Heart left ventricle (tissue), 16 donors: ENCODE data around the gene CCDC178. TPM values are rescaled to one million over a fixed set of nuclear protein-coding genes. Genes with fewer than 3 reads are reported as not detected.

Experiments
- ATAC-seq, 4 donors: fragments of 200-7000 bp; cut with Tn5 transposase; one replicate each; pipeline ENCODE4 v1.9.1; 2020 to 2022; ENCODE audit warnings: moderate library complexity in 4 of 4, mild to moderate bottlenecking in 3 of 4, moderate number of reproducible peaks in 1 of 4
- DNase-seq, 5 donors: peaks; one replicate each; pipeline ENCODE4 v3.0.0-alpha.2; 2020
- H3K27ac ChIP-seq, 12 donors: fragments of 200-600 bp; sonication (generic) in 4 of 12; one replicate each; pipeline versions ENCODE4 v1.5.0 to v1.8.0; 2016 to 2022; ENCODE audit warnings: mild to moderate bottlenecking in 2 of 12
- H3K27me3 ChIP-seq, 9 donors: fragments of 200-600 bp; sonication (generic) in 2 of 9; one replicate each; pipeline versions ENCODE4 v1.5.1 to v1.8.0; 2016 to 2022; ENCODE audit warnings: mild to moderate bottlenecking in 3 of 9
- H3K36me3 ChIP-seq, 9 donors: fragments of 200-600 bp; sonication (generic) in 2 of 9; one replicate each; pipeline versions ENCODE4 v1.5.0 to v1.8.0; 2018 to 2022; ENCODE audit warnings: mild to moderate bottlenecking in 2 of 9
- H3K4me1 ChIP-seq, 12 donors: fragments of 200-600 bp; sonication (generic) in 4 of 12; one replicate each; pipeline versions ENCODE4 v1.5.0 to v1.8.0; 2016 to 2022; ENCODE audit warnings: mild to moderate bottlenecking in 3 of 12
- H3K4me3 ChIP-seq, 12 donors: fragments of 200-600 bp; sonication (generic) in 4 of 12; one replicate each; pipeline versions ENCODE4 v1.5.0 to v1.8.0; 2017 to 2022; ENCODE audit warnings: mild to moderate bottlenecking in 9 of 12, moderate library complexity in 4 of 12
- H3K9me3 ChIP-seq, 12 donors: fragments of 200-600 bp; sonication (generic) in 4 of 12; one replicate each; pipeline versions ENCODE4 v1.5.0 to v1.8.0; 2016 to 2022; ENCODE audit warnings: mild to moderate bottlenecking in 1 of 12
- POLR2A ChIP-seq, 2 donors: fragments of 450-650 bp; IDR thresholded peaks; one replicate each; pipeline ENCODE4 v1.6.1; 2017; ENCODE audit warnings: antibody characterized with exemption in 2 of 2, mild to moderate bottlenecking in 2 of 2, moderate library complexity in 2 of 2
- WGBS, 4 donors: extraction: QIAGEN DNeasy Blood & Tissue Kit in 2 of 4; methylation state at CpG; one replicate each; pipeline versions ENCODE4 v1.1.5 to v1.1.7; 2013 to 2018; 5-methylcytosine and 5-hydroxymethylcytosine counted together
- intact Hi-C, 10 donors: fragments of 100-400 bp; cut with DNase I; formaldehyde crosslinking; loops; one replicate each; pipeline versions ENCODE4 v1.11.1 to v1.14.2; 2022
- polyA plus RNA-seq, 2 donors: library from polyadenylated mRNA; stranded (reverse); fragments of 200-250 nt; gene quantifications; one replicate each; pipeline ENCODE4 v1.2.3, GENCODE V29; 2013
- total RNA-seq, 9 donors: library from RNA; depleted of rRNA in 2 of 9; stranded (reverse); fragments of >200 nt in 2 of 9; fragmentation: NEBNext Ultra II Directional in 3 of 9; extraction: Animal tissue kit (Norgen Biotek cat#: 25700) in 3 of 9; gene quantifications; one replicate each; pipeline versions ENCODE4 v1.1.0 to v1.2.4, GENCODE V29; 2016 to 2023
- TF ChIP-seq, protein P1 (sequence below), 12 donors: fragments of 200-600 bp; sonication (generic) in 4 of 12; IDR thresholded peaks; one replicate each; pipeline versions ENCODE4 v1.5.0 to v1.8.0; 2018 to 2022; ENCODE audit warnings: antibody characterized with exemption in 12 of 12, mild to moderate bottlenecking in 5 of 12
- donor health status: ischemic (EF 13 %, LVEDD 7.1; RV severe dilation, severe dysfunction).
- donor health status: healthy with polysubstance abuse.
- donor health status: DM: no; HTN: yes; CAD: no.
- donor health status: DM: no; HTN: no; CAD: no.
- donor health status: ischemic (EF 25% LVEDD 6.9; RV normal size, moderate dysfunction).
- donor health status: ischemic (EF 25% LVEDD 5.7; RV mildly dilated, moderate dysfunction).
- donor health status: healthy.
- donor health status: DM: yes; HTN: yes; CAD: no.
- donor health status: ischemic (EF 35%, LVEDD 5.7; RV mildly dilated, moderate dysfunction).
- donor health status: nonischemic (EF 11% LVEDD 7.7; RV severe dilation, severe dysfunction).
- donor health status: DM: yes; HTN: yes; CAD: no.
- donor health status: PGD.
- donor health status: ischemic (EF 29% LVEDD 5.4; RV normal size, mild dysfunction).
- donor health status: nonischemic (EF 23%, LVEDD 6.1; RV moderate dilation, normal function).

Gene CCDC178
- total and polyA plus RNA-seq, 11 donors: 0.23 to 1.00 (median 0.41) TPM; not detected in 3

DNA sequence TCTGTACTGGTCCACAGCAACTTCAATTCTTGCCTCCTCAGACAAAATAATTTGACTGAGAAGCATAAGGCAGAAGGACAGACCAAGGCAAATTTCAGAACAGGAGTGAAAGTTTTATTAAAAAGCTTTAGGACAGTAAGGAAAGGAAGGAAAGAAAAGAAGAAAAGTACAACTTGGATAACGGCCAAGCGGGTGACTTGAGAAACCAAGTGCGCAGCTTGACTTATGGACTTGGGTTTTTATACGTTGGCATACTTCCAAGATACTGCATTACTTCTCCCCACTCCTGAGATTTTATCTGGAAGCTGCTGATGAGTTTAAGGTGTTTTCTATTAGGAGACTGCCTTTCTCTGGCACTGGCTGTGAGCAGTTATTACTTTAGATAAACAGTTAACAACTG, 64.7 kb downstream of the CCDC178 start:
- Histone ChIP-seq H3K4me1 (no peaks in the 10 kb centered on the region), H3K4me3 (no peak overlapping the region), H3K36me3 (no peaks in the 10 kb centered on the region), H3K27ac (no peak overlapping the region), H3K9me3 (no peaks in the 10 kb centered on the region), H3K27me3 (no peaks in the 10 kb centered on the region)
- DNase-seq (no peak), ATAC-seq (no peak)
- no peak for TF ChIP-seq POLR2A (IDR thresholded peaks at IDR 0.05)
- TF ChIP-seq, protein P1, sequence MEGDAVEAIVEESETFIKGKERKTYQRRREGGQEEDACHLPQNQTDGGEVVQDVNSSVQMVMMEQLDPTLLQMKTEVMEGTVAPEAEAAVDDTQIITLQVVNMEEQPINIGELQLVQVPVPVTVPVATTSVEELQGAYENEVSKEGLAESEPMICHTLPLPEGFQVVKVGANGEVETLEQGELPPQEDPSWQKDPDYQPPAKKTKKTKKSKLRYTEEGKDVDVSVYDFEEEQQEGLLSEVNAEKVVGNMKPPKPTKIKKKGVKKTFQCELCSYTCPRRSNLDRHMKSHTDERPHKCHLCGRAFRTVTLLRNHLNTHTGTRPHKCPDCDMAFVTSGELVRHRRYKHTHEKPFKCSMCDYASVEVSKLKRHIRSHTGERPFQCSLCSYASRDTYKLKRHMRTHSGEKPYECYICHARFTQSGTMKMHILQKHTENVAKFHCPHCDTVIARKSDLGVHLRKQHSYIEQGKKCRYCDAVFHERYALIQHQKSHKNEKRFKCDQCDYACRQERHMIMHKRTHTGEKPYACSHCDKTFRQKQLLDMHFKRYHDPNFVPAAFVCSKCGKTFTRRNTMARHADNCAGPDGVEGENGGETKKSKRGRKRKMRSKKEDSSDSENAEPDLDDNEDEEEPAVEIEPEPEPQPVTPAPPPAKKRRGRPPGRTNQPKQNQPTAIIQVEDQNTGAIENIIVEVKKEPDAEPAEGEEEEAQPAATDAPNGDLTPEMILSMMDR (IDR thresholded peaks at IDR 0.05): no peak
- intact Hi-C loops: no loop called here
- 73 to 81% (median 78%) methylated on average over 4 of the region's 4 CpGs for whole genome bisulfite sequencing, 4 donors

DNA sequence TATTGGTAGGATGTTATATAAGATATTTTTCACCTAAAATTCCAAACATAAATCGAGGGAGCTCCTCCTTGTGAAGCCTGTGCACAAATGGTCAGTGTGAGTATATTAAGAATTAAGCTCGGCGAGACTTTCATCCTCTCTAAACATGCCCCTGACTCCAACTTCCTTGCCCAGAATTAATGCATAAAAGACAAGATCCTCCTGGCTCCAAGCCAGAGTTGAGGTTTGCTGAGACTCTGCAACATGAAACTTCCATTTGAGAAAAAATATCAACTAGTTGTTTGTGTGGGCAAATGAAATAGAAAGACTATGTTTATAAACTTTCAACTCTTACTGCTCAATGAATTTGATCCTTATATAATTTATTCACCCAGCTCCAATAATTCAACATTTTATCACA, 68.1 kb downstream of the CCDC178 start:
- TF ChIP-seq POLR2A (IDR thresholded peaks at IDR 0.05): no peak
- TF ChIP-seq, protein P1 (IDR thresholded peaks at IDR 0.05): no peak
- intact Hi-C loops: no loop called here
- DNase-seq: no peak
- ATAC-seq: no peak
- Histone ChIP-seq H3K27me3 (no peaks in the 10 kb centered on the region), H3K9me3 (no peaks in the 10 kb centered on the region), H3K4me1 (no peaks in the 10 kb centered on the region), H3K36me3 (no peaks in the 10 kb centered on the region), H3K27ac (no peak overlapping the region), H3K4me3 (no peak overlapping the region)
- 46 to 58% (median 55%) methylated on average over 3 of the region's 3 CpGs for WGBS, 4 donors

DNA sequence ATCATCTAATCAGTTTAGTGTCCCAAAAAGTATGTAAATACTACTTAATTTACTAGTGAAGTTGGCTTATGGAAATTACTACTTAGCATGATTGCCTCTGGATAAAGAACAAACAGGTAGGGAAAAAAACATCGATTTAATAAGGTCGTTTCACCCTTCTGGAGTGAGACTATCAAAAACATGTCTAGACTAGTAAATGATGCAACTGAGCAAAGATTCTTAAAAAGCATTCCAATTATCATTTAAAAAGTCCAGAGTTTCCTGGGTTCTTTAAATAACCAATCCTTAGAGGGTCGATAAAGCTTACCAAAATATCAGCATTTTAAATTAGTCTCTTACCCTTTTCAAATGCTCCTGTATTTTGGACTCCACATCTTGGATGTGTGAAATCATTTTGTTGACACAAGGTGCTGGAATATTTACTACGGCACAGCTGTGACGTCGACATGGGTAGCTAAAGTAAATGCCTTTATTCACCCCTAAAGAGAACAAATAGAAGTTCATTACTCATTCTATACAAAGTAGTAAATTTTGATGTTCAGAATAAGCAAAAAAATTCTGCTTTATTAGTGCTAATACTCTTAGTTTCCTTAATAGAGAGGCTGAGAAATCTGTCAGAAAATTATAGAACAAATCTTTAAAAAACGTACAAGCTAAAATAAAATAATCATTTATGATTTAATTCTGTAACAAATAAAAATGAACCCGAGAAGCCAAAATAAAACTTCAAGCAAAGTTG, 70.6 kb downstream of the CCDC178 start:
- Histone ChIP-seq H3K9me3 (no peaks in the 10 kb centered on the region), H3K4me1 (no peaks in the 10 kb centered on the region), H3K4me3 (no peak overlapping the region), H3K27me3 (no peaks in the 10 kb centered on the region), H3K36me3 (no peaks in the 10 kb centered on the region), H3K27ac (no peak overlapping the region)
- ATAC-seq: no peak
- no peak for DNase-seq
- intact Hi-C loops: no loop called here
- TF ChIP-seq POLR2A (IDR thresholded peaks at IDR 0.05): no peak
- TF ChIP-seq, protein P1 (IDR thresholded peaks at IDR 0.05): no peak
- 68 to 75% (median 74%) methylated on average over 8 of the region's 8 CpGs for WGBS, 4 donors

DNA sequence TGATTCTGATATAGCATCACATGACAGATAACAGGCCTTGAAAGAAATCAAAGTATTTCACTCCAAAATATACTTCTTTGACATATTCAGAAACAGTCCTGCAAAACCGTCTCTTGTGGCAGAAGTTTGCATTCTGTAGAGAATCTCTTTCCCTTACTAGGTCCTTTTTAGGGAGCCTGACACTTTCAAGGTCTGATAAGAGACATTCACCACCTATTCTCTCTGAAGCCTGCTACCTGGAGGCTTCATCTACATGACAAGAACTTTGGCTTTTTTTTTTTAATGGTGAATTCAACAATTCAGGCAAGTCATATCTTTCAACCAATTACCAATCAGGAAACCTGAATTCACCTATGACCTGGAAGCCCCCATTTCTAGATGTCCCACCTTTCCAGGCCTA, 83.8 kb downstream of the CCDC178 start:
- no peaks in the 10 kb centered on the region for H3K27me3 ChIP-seq

More for the DNA sequence above, 83.8 kb downstream of the CCDC178 start:
- WGBS, 4 donors: 66 to 73% (median 71%) methylated on average over 1 of the region's 1 CpG
- H3K4me1 ChIP-seq: no peaks in the 10 kb centered on the region
- intact Hi-C loops: no loop called here
- no peak overlapping the region for H3K4me3 ChIP-seq
- H3K9me3 ChIP-seq: peaks cover 0 to 25% (median 4%) of the 10 kb centered on the region in 12 donors
- no peak overlapping the region for H3K27ac ChIP-seq
- DNase-seq: no peak
- H3K36me3 ChIP-seq: no peaks in the 10 kb centered on the region
- ATAC-seq: no peak
- TF ChIP-seq, protein P1 (IDR thresholded peaks at IDR 0.05): no peak
- TF ChIP-seq POLR2A (IDR thresholded peaks at IDR 0.05): no peak
